Measurements from ENCODE around the gene TFAP2D.
A peak's percentile ranks its signal among the peaks of the same experiment; 100 is the strongest.

TFAP2D gene

GRCh38 chr6:50720623-50721022 is 7.3 kb downstream of the TFAP2D start:
- Histone ChIP-seq H3K9ac (ENCODE audit: low read length) (no peak overlapping the region), H2BK5ac (ENCODE audit: low read length) (no peak overlapping the region), H3K36me3 (ENCODE audit: control insufficient read depth, insufficient read depth, low read length) (no peaks in the 10 kb centered on the region), H2BK120ac (ENCODE audit: low read depth, low read length) (no peak overlapping the region), H2AK5ac (ENCODE audit: low read length) (no peak overlapping the region), H4K8ac (ENCODE audit: low read depth, low read length) (no peak overlapping the region), H3K4me3 (ENCODE audit: low read length) (no peak overlapping the region), H3K79me1 (ENCODE audit: low read length) (no peaks in the 10 kb centered on the region), H3K27ac (ENCODE audit: low read depth, low read length) (no peak overlapping the region), H3K18ac (ENCODE audit: low read length) (no peak overlapping the region), H3K27me3 (ENCODE audit: insufficient read depth, low read length, poor library complexity) (peaks cover 91% of the 10 kb centered on the region), H3K4me2 (ENCODE audit: low read length) (no peak overlapping the region), H2BK15ac (replicated peaks; ENCODE audit: low read depth) (no peak overlapping the region), H3K4ac (ENCODE audit: low read depth, low read length) (no peak overlapping the region), H3K56ac (ENCODE audit: low read length) (no peak overlapping the region), H3K4me1 (ENCODE audit: control insufficient read depth, low read depth, low read length) (no peaks in the 10 kb centered on the region), H4K5ac (ENCODE audit: low read length) (no peak overlapping the region), H3K79me2 (ENCODE audit: control insufficient read depth, insufficient read depth, low read length) (no peaks in the 10 kb centered on the region), H3K23ac (ENCODE audit: low read length) (no peak overlapping the region)
- peak; percentile 78 for DNase-seq
- no CpG with 5 or more reads among the region's 10 CpGs for WGBS (ENCODE audit: extremely low coverage, insufficient coverage, low lambda C conversion rate)

- Histone ChIP-seq H3K27me3 (ENCODE audit: insufficient read depth, low read length, poor library complexity) (peaks cover 84% of the 10 kb centered on the region), H3K4me1 (ENCODE audit: control insufficient read depth, low read depth, low read length) (no peaks in the 10 kb centered on the region), H3K4me3 (ENCODE audit: low read length) (no peak overlapping the region), H3K56ac (ENCODE audit: low read length) (no peak overlapping the region), H3K18ac (ENCODE audit: low read length) (no peak overlapping the region), H3K79me2 (ENCODE audit: control insufficient read depth, insufficient read depth, low read length) (no peaks in the 10 kb centered on the region), H4K5ac (ENCODE audit: low read length) (no peak overlapping the region), H3K4ac (ENCODE audit: low read depth, low read length) (no peak overlapping the region), H3K27ac (ENCODE audit: low read depth, low read length) (no peak overlapping the region), H3K9ac (ENCODE audit: low read length) (no peak overlapping the region), H3K36me3 (ENCODE audit: control insufficient read depth, insufficient read depth, low read length) (no peaks in the 10 kb centered on the region), H2AK5ac (ENCODE audit: low read length) (no peak overlapping the region), H4K8ac (ENCODE audit: low read depth, low read length) (no peak overlapping the region), H2BK15ac (replicated peaks; ENCODE audit: low read depth) (no peak overlapping the region), H2BK120ac (ENCODE audit: low read depth, low read length) (no peak overlapping the region), H3K79me1 (ENCODE audit: low read length) (no peaks in the 10 kb centered on the region), H2BK5ac (ENCODE audit: low read length) (no peak overlapping the region), H3K23ac (ENCODE audit: low read length) (no peak overlapping the region), H3K4me2 (ENCODE audit: low read length) (no peak overlapping the region)
- no peak for DNase-seq
- no CpG with 5 or more reads among the region's 19 CpGs for WGBS (ENCODE audit: extremely low coverage, insufficient coverage, low lambda C conversion rate)
Observed at GRCh38 chr6:50721978-50722377, 8.7 kb downstream of the TFAP2D start.

GRCh38 chr6:50722829-50723554 is 9.7 kb downstream of the TFAP2D start:
- Histone ChIP-seq H2AK5ac (ENCODE audit: low read length) (no peak overlapping the region), H3K4me1 (ENCODE audit: control insufficient read depth, low read depth, low read length) (no peaks in the 10 kb centered on the region), H3K9ac (ENCODE audit: low read length) (no peak overlapping the region), H4K8ac (ENCODE audit: low read depth, low read length) (no peak overlapping the region), H3K56ac (ENCODE audit: low read length) (no peak overlapping the region), H4K5ac (ENCODE audit: low read length) (no peak overlapping the region), H3K36me3 (ENCODE audit: control insufficient read depth, insufficient read depth, low read length) (no peaks in the 10 kb centered on the region), H3K79me2 (ENCODE audit: control insufficient read depth, insufficient read depth, low read length) (no peaks in the 10 kb centered on the region), H3K18ac (ENCODE audit: low read length) (no peak overlapping the region), H3K79me1 (ENCODE audit: low read length) (no peaks in the 10 kb centered on the region), H3K27me3 (ENCODE audit: insufficient read depth, low read length, poor library complexity) (peaks cover 79% of the 10 kb centered on the region), H3K4me2 (ENCODE audit: low read length) (no peak overlapping the region), H2BK15ac (replicated peaks; ENCODE audit: low read depth) (no peak overlapping the region), H3K4ac (ENCODE audit: low read depth, low read length) (no peak overlapping the region), H2BK5ac (ENCODE audit: low read length) (no peak overlapping the region), H3K23ac (ENCODE audit: low read length) (no peak overlapping the region), H3K27ac (ENCODE audit: low read depth, low read length) (no peak overlapping the region), H3K4me3 (ENCODE audit: low read length) (no peak overlapping the region), H2BK120ac (ENCODE audit: low read depth, low read length) (no peak overlapping the region)
- peak; percentile 38 for DNase-seq
- WGBS (ENCODE audit: extremely low coverage, insufficient coverage, low lambda C conversion rate): no CpG with 5 or more reads among the region's 24 CpGs

GRCh38 chr6:50724381-50725124 is 11.2 kb downstream of the TFAP2D start:
- no peak overlapping the region for H3K4me3 ChIP-seq (ENCODE audit: low read length)
- H3K23ac ChIP-seq (ENCODE audit: low read length): no peak overlapping the region
- H3K36me3 ChIP-seq (ENCODE audit: control insufficient read depth, insufficient read depth, low read length): no peaks in the 10 kb centered on the region
- no peak overlapping the region for H3K4me2 ChIP-seq (ENCODE audit: low read length)
- no peak overlapping the region for H2BK15ac ChIP-seq (replicated peaks; ENCODE audit: low read depth)
- peaks cover 68% of the 10 kb centered on the region for H3K27me3 ChIP-seq (ENCODE audit: insufficient read depth, low read length, poor library complexity)
- H2BK5ac ChIP-seq (ENCODE audit: low read length): no peak overlapping the region
- no peaks in the 10 kb centered on the region for H3K79me1 ChIP-seq (ENCODE audit: low read length)
- no peak overlapping the region for H3K9ac ChIP-seq (ENCODE audit: low read length)
- no peaks in the 10 kb centered on the region for H3K4me1 ChIP-seq (ENCODE audit: control insufficient read depth, low read depth, low read length)
- no peak overlapping the region for H2AK5ac ChIP-seq (ENCODE audit: low read length)
- no peaks in the 10 kb centered on the region for H3K79me2 ChIP-seq (ENCODE audit: control insufficient read depth, insufficient read depth, low read length)
- no peak overlapping the region for H3K18ac ChIP-seq (ENCODE audit: low read length)
- no peak overlapping the region for H3K56ac ChIP-seq (ENCODE audit: low read length)
- no peak overlapping the region for H2BK120ac ChIP-seq (ENCODE audit: low read depth, low read length)
- no peak for DNase-seq
- H4K5ac ChIP-seq (ENCODE audit: low read length): no peak overlapping the region
- no CpG with 5 or more reads among the region's 43 CpGs for WGBS (ENCODE audit: extremely low coverage, insufficient coverage, low lambda C conversion rate)
- no peak overlapping the region for H4K8ac ChIP-seq (ENCODE audit: low read depth, low read length)
- no peak overlapping the region for H3K4ac ChIP-seq (ENCODE audit: low read depth, low read length)
- no peak overlapping the region for H3K27ac ChIP-seq (ENCODE audit: low read depth, low read length)

- Histone ChIP-seq H3K18ac (ENCODE audit: low read length) (no peak overlapping the region), H2BK5ac (ENCODE audit: low read length) (no peak overlapping the region), H3K56ac (ENCODE audit: low read length) (no peak overlapping the region), H4K8ac (ENCODE audit: low read depth, low read length) (no peak overlapping the region), H2BK15ac (replicated peaks; ENCODE audit: low read depth) (no peak overlapping the region), H3K27me3 (ENCODE audit: insufficient read depth, low read length, poor library complexity) (no peaks in the 10 kb centered on the region), H3K4ac (ENCODE audit: low read depth, low read length) (no peak overlapping the region), H3K23ac (ENCODE audit: low read length) (no peak overlapping the region), H4K5ac (ENCODE audit: low read length) (no peak overlapping the region), H3K4me1 (ENCODE audit: control insufficient read depth, low read depth, low read length) (no peaks in the 10 kb centered on the region), H3K36me3 (ENCODE audit: control insufficient read depth, insufficient read depth, low read length) (no peaks in the 10 kb centered on the region), H3K9ac (ENCODE audit: low read length) (no peak overlapping the region), H3K4me3 (ENCODE audit: low read length) (no peak overlapping the region), H3K79me1 (ENCODE audit: low read length) (no peaks in the 10 kb centered on the region), H3K79me2 (ENCODE audit: control insufficient read depth, insufficient read depth, low read length) (no peaks in the 10 kb centered on the region), H3K4me2 (ENCODE audit: low read length) (no peak overlapping the region), H2BK120ac (ENCODE audit: low read depth, low read length) (no peak overlapping the region), H3K27ac (ENCODE audit: low read depth, low read length) (no peak overlapping the region), H2AK5ac (ENCODE audit: low read length) (no peak overlapping the region)
- no CpG with 5 or more reads among the region's 3 CpGs for WGBS (ENCODE audit: extremely low coverage, insufficient coverage, low lambda C conversion rate)
- DNase-seq: no peak
Observed at GRCh38 chr6:50734488-50734887, 21.2 kb downstream of the TFAP2D start.

Data from mesendoderm (in vitro differentiated cells).